HEK293 (cell line): Measurements from ENCODE around the gene ZNF433.
A peak's percentile ranks its signal among the peaks of the same experiment; 100 is the strongest.

Source experiments
- CTCF ChIA-PET: fragments of 350-600 bp; formaldehyde crosslinking; extraction: SDS; loops from one replicate; lab custom pipeline; 2021; ENCODE audit warnings: antibody characterized with exemption; lab: Yijun Ruan, JAX
- POLR2A ChIA-PET: fragments of 300-600 bp; formaldehyde crosslinking; extraction: SDS; loops from one replicate; lab custom pipeline; 2020; ENCODE audit warnings: antibody characterized with exemption, inconsistent platforms; lab: Yijun Ruan, JAX
- H3K27ac ChIP-seq: fragments of 200-500 bp; sonication (Bioruptor generic); 2 replicates; pipeline ENCODE4 v1.5.1; 2014; ENCODE audit warnings: low read depth, low read length, control low read depth, inconsistent platforms; ENCODE audit errors: extremely low read depth
- H3K36me3 ChIP-seq, 2 experiments: fragments of 200-500 bp in 1 of 2; sonication (Bioruptor generic) in 1 of 2; 1 replicate in 1 of 2; 2 replicates in 1 of 2; pipeline ENCODE4 v1.5.1; 2014 to 2017; ENCODE audit warnings: inconsistent platforms in 2 of 2, low read length in 2 of 2; ENCODE audit not compliant: control insufficient read depth in 2 of 2, insufficient read depth in 1 of 2
- H3K4me1 ChIP-seq: fragments of 200-500 bp; sonication (Bioruptor generic); 2 replicates; pipeline ENCODE4 v1.5.1; 2014; ENCODE audit warnings: mild to moderate bottlenecking, low read length, inconsistent platforms; ENCODE audit not compliant: control insufficient read depth, insufficient read depth
- H3K4me3 ChIP-seq: 2 replicates; pipeline ENCODE4 v1.5.1; 2011; ENCODE audit warnings: low read depth, mild to moderate bottlenecking, control low read depth, low read length, moderate library complexity
- H3K9me3 ChIP-seq: fragments of 200-500 bp; sonication (Bioruptor generic); 2 replicates; pipeline ENCODE4 v1.5.1; 2014; ENCODE audit warnings: low read depth, low read length, inconsistent platforms; ENCODE audit not compliant: control insufficient read depth, insufficient read depth
- BCL11B ChIP-seq: fragments of 450-650 bp; formaldehyde crosslinking; IDR thresholded peaks from 2 replicates; pipeline ENCODE4 v1.5.1; 2016; ENCODE audit warnings: low read depth, missing biosample characterization, missing genetic modification characterization
- GLI4 ChIP-seq: fragments of 450-650 bp; formaldehyde crosslinking; IDR thresholded peaks from 2 replicates; pipeline ENCODE4 v1.5.1; 2016; ENCODE audit warnings: missing biosample characterization, missing genetic modification characterization
- GLIS1 ChIP-seq: fragments of 450-650 bp; formaldehyde crosslinking; IDR thresholded peaks from 2 replicates; pipeline ENCODE4 v1.5.1; 2016; ENCODE audit warnings: missing biosample characterization, missing genetic modification characterization
- GLIS2 ChIP-seq: fragments of 450-650 bp; formaldehyde crosslinking; IDR thresholded peaks from 2 replicates; pipeline ENCODE4 v1.5.1; 2016; ENCODE audit warnings: missing biosample characterization, missing genetic modification characterization
- IKZF3 ChIP-seq: fragments of 450-650 bp; IDR thresholded peaks from 2 replicates; pipeline ENCODE4 v1.5.0; 2018; ENCODE audit warnings: missing biosample characterization, mild to moderate bottlenecking, missing genetic modification characterization, moderate library complexity
- KLF16 ChIP-seq: fragments of 450-650 bp; formaldehyde crosslinking; IDR thresholded peaks from 2 replicates; pipeline ENCODE4 v1.5.1; 2017; ENCODE audit warnings: missing biosample characterization, missing genetic modification characterization
- KLF7 ChIP-seq: fragments of 450-650 bp; formaldehyde crosslinking; IDR thresholded peaks from 2 replicates; pipeline ENCODE4 v1.5.1; 2016; ENCODE audit warnings: missing biosample characterization, missing genetic modification characterization, borderline replicate concordance
- KLF8 ChIP-seq: fragments of 450-650 bp; formaldehyde crosslinking; IDR thresholded peaks from 2 replicates; pipeline ENCODE4 v1.5.1; 2016; ENCODE audit warnings: missing biosample characterization, missing genetic modification characterization
- SP2 ChIP-seq: fragments of 450-650 bp; formaldehyde crosslinking; IDR thresholded peaks from 2 replicates; pipeline ENCODE4 v1.5.1; 2016; ENCODE audit warnings: missing biosample characterization, missing genetic modification characterization
- SP3 ChIP-seq: fragments of 450-650 bp; formaldehyde crosslinking; IDR thresholded peaks from 2 replicates; pipeline ENCODE4 v1.5.1; 2016; ENCODE audit warnings: missing biosample characterization, missing genetic modification characterization
- SP7 ChIP-seq: fragments of 450-650 bp; formaldehyde crosslinking; IDR thresholded peaks from 2 replicates; pipeline ENCODE4 v1.5.1; 2016; ENCODE audit warnings: missing biosample characterization, missing genetic modification characterization
- ZBTB17 ChIP-seq: fragments of 450-650 bp; formaldehyde crosslinking; IDR thresholded peaks from 2 replicates; pipeline ENCODE4 v1.5.1; 2016; ENCODE audit warnings: missing biosample characterization, missing genetic modification characterization
- ZBTB8A ChIP-seq: fragments of 450-650 bp; formaldehyde crosslinking; IDR thresholded peaks from 2 replicates; pipeline ENCODE4 v1.5.1; 2016; ENCODE audit warnings: missing biosample characterization, missing genetic modification characterization
- ZEB2 ChIP-seq: fragments of 450-650 bp; formaldehyde crosslinking; IDR thresholded peaks from 2 replicates; pipeline ENCODE4 v1.5.1; 2016; ENCODE audit warnings: missing biosample characterization, missing genetic modification characterization
- ZFP37 ChIP-seq: fragments of 450-650 bp; formaldehyde crosslinking; IDR thresholded peaks from 2 replicates; pipeline ENCODE4 v1.5.1; 2016; ENCODE audit warnings: missing biosample characterization, missing genetic modification characterization
- ZNF133 ChIP-seq: fragments of 450-650 bp; formaldehyde crosslinking; IDR thresholded peaks from 2 replicates; pipeline ENCODE4 v1.5.1; 2016; ENCODE audit warnings: missing biosample characterization, missing genetic modification characterization
- ZNF184 ChIP-seq: fragments of 450-650 bp; IDR thresholded peaks from 2 replicates; pipeline ENCODE4 v1.5.1; 2018; ENCODE audit warnings: missing biosample characterization, mild to moderate bottlenecking, missing genetic modification characterization
- ZNF335 ChIP-seq: fragments of 450-650 bp; formaldehyde crosslinking; conservative IDR thresholded peaks from 2 replicates; pipeline ENCODE4 v1.5.1; 2016; ENCODE audit warnings: missing biosample characterization, missing genetic modification characterization
- ZNF623 ChIP-seq: fragments of 450-650 bp; formaldehyde crosslinking; IDR thresholded peaks from 2 replicates; pipeline ENCODE4 v1.5.1; 2016; ENCODE audit warnings: missing biosample characterization, missing genetic modification characterization
- ZNF660 ChIP-seq: fragments of 450-650 bp; IDR thresholded peaks from 2 replicates; pipeline ENCODE4 v1.5.1; 2018; ENCODE audit warnings: missing biosample characterization, mild to moderate bottlenecking, missing genetic modification characterization
- ZSCAN30 ChIP-seq: fragments of 450-650 bp; IDR thresholded peaks from 2 replicates; pipeline ENCODE4 v1.5.1; 2018; ENCODE audit warnings: missing biosample characterization, mild to moderate bottlenecking, missing genetic modification characterization, moderate library complexity
- TF ChIP-seq, protein P1 (sequence below): fragments of 450-650 bp; formaldehyde crosslinking; conservative IDR thresholded peaks from 2 replicates; pipeline ENCODE4 v1.5.1; 2016; ENCODE audit warnings: low read depth, missing biosample characterization, missing genetic modification characterization
- TF ChIP-seq, protein P2 (sequence below): fragments of 450-650 bp; formaldehyde crosslinking; IDR thresholded peaks from 2 replicates; pipeline ENCODE4 v1.5.1; 2016; ENCODE audit warnings: missing biosample characterization, missing genetic modification characterization
- TF ChIP-seq, protein P3 (sequence below): fragments of 450-650 bp; formaldehyde crosslinking; IDR thresholded peaks from 2 replicates; pipeline ENCODE4 v1.5.1; 2016; ENCODE audit warnings: missing biosample characterization, missing genetic modification characterization
- TF ChIP-seq, protein P4 (sequence below): fragments of 450-650 bp; formaldehyde crosslinking; IDR thresholded peaks from 2 replicates; pipeline ENCODE4 v1.5.1; 2016; ENCODE audit warnings: missing biosample characterization, missing genetic modification characterization
- TF ChIP-seq, protein P5 (sequence below): fragments of 450-650 bp; formaldehyde crosslinking; optimal IDR thresholded peaks from 2 replicates; pipeline ENCODE3; 2016; ENCODE audit warnings: missing biosample characterization, mild to moderate bottlenecking, missing genetic modification characterization
- TF ChIP-seq, protein P6 (sequence below): fragments of 450-650 bp; formaldehyde crosslinking; IDR thresholded peaks from 2 replicates; pipeline ENCODE4 v1.5.1; 2016; ENCODE audit warnings: missing biosample characterization, missing genetic modification characterization

The ZNF433 gene

DNA sequence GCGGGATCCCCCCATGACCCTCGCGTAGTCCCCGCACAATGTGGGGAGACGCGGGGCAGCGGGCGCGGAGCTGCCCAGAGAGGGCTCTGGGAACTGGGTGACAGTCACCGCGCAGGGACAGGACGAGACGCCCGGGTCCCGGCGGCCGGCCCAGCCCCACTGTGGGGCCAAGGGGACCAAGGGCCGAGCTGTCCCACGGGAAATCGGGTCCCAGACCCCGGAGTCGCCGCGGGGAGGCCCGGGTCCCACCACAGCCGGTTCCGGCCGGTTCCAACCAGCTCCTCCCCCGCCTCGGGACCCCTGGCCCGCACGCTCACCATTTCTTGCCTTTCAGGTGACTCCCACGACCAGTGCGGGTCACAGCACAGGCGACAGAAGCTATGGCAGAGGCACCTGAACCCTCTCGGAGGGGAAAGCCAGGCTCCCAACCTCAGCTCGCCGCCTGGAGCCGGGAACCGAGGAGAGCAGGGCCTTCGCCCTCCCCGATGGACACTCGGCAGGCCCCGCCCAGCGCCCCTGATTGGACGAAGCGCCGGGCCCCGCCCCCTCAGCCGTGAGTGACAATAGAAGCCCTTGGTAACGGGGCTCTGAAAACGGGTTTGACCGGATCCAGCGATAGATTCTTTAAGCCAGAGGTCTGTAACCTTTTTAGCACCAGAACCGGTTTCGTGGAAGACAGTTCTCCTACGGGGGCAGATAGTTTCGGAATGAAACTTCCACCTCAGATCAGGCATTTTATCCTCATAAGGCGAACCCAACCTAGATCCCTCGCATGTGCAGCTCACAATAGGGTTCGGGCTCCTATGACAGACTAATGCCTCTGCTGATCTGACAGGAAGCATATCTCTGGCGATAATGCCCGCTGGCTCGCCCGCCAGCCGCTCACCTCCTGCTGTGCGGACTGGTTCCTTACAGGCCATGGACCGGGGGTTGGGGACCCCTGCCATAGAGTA is at the start of gene ZNF433:
Gene ZNF433, minus strand, starts transcription at position 460 of the 953 bp plus-strand sequence. Its CDS starts 140 bp downstream, at position 320.
- ChIA-PET POLR2A (interaction anchor here (0.6 to 2.8 kb wide), 8 partner anchors 17 to 503 kb away, joined by 3 to 35 read pairs (median 7); partner anchors contain the start of genes ZNF20, ZNF443, ZNF563 and ZNF700), CTCF (interaction anchor here (0.6 to 1.3 kb wide), 2 partner anchors 24 to 82 kb away, joined by 3 to 4 read pairs; no protein-coding TSS in a partner anchor)
- Histone ChIP-seq H3K4me3 (peak within 1 kb of the TSS; percentile 79), H3K9me3 (no peaks in the 10 kb centered on the region), H3K4me1 (no peaks in the 10 kb centered on the region), H3K36me3 (peaks cover 0 to 8% of the 10 kb centered on the region in 2 experiments; a peak in 1 of 3 replicates), H3K27ac (no peak within 1 kb of the TSS)
- TF ChIP-seq ZBTB17 (tag by site-specific recombination) (0 out of 2 replicates have a peak, but pooled peaks have one; percentile 26), GLI4 (tag by site-specific recombination) (no peak), BCL11B (tag by site-specific recombination) (0 out of 2 replicates have a peak, but pooled peaks have one; percentile 25), ZBTB8A (tag by site-specific recombination) (peak; percentile 24; the same call in 1 of the 2 replicates), ZNF335 (tag by site-specific recombination) (peak; percentile 85), SP7 (peak; percentile 59; the same call in 1 of the 2 replicates), ZSCAN30 (tag by site-specific recombination) (no peak), ZNF184 (tag by site-specific recombination) (0 out of 2 replicates have a peak, but pooled peaks have one; percentile 13), IKZF3 (tag by site-specific recombination) (peak; percentile 46), GLIS2 (tag by site-specific recombination) (peak; percentile 75), KLF8 (tag by site-specific recombination) (0 out of 2 replicates have a peak, but pooled peaks have one; percentile 26), GLIS1 (peak; percentile 42), ZNF660 (tag by site-specific recombination) (0 out of 2 replicates have a peak, but pooled peaks have one; percentile 13), KLF7 (no peak), ZFP37 (tag by site-specific recombination) (peak; percentile 76; the same call in 1 of the 2 replicates), ZNF133 (tag by site-specific recombination) (no peak), ZNF623 (tag by site-specific recombination) (no peak), SP3 (tag by site-specific recombination) (peak; percentile 71), KLF16 (tag by site-specific recombination) (peak; percentile 45; the same call in 1 of the 2 replicates), ZEB2 (tag by site-specific recombination) (peak; percentile 64; the same call in 1 of the 2 replicates), SP2 (tag by site-specific recombination) (peak; percentile 81)
- TF ChIP-seq, protein P1, sequence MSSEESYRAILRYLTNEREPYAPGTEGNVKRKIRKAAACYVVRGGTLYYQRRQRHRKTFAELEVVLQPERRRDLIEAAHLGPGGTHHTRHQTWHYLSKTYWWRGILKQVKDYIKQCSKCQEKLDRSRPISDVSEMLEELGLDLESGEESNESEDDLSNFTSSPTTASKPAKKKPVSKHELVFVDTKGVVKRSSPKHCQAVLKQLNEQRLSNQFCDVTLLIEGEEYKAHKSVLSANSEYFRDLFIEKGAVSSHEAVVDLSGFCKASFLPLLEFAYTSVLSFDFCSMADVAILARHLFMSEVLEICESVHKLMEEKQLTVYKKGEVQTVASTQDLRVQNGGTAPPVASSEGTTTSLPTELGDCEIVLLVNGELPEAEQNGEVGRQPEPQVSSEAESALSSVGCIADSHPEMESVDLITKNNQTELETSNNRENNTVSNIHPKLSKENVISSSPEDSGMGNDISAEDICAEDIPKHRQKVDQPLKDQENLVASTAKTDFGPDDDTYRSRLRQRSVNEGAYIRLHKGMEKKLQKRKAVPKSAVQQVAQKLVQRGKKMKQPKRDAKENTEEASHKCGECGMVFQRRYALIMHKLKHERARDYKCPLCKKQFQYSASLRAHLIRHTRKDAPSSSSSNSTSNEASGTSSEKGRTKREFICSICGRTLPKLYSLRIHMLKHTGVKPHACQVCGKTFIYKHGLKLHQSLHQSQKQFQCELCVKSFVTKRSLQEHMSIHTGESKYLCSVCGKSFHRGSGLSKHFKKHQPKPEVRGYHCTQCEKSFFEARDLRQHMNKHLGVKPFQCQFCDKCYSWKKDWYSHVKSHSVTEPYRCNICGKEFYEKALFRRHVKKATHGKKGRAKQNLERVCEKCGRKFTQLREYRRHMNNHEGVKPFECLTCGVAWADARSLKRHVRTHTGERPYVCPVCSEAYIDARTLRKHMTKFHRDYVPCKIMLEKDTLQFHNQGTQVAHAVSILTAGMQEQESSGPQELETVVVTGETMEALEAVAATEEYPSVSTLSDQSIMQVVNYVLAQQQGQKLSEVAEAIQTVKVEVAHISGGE (tag by site-specific recombination), result peak; percentile 95
- TF ChIP-seq, protein P2, sequence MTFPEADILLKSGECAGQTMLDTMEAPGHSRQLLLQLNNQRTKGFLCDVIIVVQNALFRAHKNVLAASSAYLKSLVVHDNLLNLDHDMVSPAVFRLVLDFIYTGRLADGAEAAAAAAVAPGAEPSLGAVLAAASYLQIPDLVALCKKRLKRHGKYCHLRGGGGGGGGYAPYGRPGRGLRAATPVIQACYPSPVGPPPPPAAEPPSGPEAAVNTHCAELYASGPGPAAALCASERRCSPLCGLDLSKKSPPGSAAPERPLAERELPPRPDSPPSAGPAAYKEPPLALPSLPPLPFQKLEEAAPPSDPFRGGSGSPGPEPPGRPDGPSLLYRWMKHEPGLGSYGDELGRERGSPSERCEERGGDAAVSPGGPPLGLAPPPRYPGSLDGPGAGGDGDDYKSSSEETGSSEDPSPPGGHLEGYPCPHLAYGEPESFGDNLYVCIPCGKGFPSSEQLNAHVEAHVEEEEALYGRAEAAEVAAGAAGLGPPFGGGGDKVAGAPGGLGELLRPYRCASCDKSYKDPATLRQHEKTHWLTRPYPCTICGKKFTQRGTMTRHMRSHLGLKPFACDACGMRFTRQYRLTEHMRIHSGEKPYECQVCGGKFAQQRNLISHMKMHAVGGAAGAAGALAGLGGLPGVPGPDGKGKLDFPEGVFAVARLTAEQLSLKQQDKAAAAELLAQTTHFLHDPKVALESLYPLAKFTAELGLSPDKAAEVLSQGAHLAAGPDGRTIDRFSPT, result no peak
- TF ChIP-seq, protein P3, sequence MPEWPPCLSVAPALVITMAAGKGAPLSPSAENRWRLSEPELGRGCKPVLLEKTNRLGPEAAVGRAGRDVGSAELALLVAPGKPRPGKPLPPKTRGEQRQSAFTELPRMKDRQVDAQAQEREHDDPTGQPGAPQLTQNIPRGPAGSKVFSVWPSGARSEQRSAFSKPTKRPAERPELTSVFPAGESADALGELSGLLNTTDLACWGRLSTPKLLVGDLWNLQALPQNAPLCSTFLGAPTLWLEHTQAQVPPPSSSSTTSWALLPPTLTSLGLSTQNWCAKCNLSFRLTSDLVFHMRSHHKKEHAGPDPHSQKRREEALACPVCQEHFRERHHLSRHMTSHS (tag by site-specific recombination), result no peak
- TF ChIP-seq, protein P4, sequence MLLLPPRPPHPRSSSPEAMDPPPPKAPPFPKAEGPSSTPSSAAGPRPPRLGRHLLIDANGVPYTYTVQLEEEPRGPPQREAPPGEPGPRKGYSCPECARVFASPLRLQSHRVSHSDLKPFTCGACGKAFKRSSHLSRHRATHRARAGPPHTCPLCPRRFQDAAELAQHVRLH (tag by site-specific recombination), result no peak; the same call in 1 of the 2 replicates
- TF ChIP-seq, protein P5, sequence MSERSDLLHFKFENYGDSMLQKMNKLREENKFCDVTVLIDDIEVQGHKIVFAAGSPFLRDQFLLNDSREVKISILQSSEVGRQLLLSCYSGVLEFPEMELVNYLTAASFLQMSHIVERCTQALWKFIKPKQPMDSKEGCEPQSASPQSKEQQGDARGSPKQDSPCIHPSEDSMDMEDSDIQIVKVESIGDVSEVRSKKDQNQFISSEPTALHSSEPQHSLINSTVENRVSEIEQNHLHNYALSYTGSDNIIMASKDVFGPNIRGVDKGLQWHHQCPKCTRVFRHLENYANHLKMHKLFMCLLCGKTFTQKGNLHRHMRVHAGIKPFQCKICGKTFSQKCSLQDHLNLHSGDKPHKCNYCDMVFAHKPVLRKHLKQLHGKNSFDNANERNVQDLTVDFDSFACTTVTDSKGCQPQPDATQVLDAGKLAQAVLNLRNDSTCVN (tag by site-specific recombination), result peak; percentile 28
- TF ChIP-seq, protein P6, sequence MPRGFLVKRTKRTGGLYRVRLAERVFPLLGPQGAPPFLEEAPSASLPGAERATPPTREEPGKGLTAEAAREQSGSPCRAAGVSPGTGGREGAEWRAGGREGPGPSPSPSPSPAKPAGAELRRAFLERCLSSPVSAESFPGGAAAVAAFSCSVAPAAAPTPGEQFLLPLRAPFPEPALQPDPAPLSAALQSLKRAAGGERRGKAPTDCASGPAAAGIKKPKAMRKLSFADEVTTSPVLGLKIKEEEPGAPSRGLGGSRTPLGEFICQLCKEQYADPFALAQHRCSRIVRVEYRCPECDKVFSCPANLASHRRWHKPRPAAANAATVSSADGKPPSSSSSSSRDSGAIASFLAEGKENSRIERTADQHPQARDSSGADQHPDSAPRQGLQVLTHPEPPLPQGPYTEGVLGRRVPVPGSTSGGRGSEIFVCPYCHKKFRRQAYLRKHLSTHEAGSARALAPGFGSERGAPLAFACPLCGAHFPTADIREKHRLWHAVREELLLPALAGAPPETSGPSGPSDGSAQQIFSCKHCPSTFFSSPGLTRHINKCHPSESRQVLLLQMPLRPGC (tag by site-specific recombination), result peak; percentile 45; the same call in 1 of the 2 replicates
